HG03064 (cell line): ENCODE results near the gene SLIT3.
"Not testable (repeated sequence)": the region's sequence is repeated elsewhere in the genome, so short reads cannot be mapped to it uniquely, and the experiment has no call there.

Source experiments
- ATAC-seq: cut with Tn5 transposase; IDR thresholded peaks from one replicate; pipeline ENCODE4 v1.9.1; 2021; ENCODE audit warnings: low read depth; ENCODE audit not compliant: unreplicated experiment

SLIT3 gene

DNA sequence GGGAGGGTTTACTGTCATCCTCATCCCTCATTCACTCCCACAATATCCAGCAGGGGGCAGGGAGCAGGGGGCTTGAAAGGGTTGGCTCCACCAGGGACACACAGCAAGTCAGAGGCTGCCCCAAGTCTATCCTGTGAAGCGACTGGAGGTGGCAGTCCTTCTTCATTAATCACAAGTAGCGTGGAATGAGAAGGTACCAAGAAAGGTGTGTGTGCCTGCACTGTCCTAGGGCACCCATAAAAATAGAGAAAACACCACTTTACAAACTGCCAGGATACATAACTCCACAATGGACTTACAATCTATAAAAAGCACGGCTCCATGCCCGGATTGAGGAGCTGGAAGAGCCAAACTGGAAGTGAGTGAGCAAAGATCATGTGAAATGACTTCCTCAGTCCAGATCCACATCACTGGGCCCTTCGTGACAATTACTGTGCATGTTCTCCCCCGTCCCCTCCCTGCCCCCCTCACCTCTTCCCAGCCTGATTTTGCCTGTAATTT is 183.9 kb downstream of the SLIT3 start:
- ATAC-seq, result no peak

- no peak for ATAC-seq
Measured at GRCh38 chr5:169115461-169116124, 185.3 kb downstream of the SLIT3 start.

DNA sequence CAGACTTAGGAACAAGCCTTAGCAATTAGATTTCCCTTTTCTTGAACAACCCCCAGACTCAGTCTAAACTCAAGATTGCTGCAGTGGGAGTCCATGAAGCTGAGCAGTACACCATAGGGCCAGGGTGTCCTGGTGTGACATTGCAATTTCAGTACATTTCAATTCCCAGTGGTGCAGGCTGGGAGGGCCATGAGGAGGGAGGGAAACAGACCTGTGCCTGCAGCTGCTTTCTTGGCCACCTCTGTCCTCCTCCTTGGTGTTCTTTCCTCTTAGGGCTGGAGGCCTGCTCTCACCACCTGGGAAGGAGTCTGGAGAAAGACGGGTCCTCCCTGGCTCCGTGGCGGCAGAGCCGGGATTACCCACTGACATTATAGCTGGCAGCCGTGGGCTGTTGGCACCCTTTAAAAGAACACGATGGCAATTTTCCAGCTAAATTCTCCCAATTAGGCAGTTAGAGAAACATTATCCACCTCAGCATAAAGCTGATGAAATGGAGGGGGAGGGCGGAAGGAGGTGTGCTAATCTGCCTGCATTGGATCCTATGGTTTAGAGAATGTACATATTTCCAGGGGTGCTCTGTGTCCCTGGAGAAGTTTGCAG is 186.4 kb downstream of the SLIT3 start:
- no peak for ATAC-seq

DNA sequence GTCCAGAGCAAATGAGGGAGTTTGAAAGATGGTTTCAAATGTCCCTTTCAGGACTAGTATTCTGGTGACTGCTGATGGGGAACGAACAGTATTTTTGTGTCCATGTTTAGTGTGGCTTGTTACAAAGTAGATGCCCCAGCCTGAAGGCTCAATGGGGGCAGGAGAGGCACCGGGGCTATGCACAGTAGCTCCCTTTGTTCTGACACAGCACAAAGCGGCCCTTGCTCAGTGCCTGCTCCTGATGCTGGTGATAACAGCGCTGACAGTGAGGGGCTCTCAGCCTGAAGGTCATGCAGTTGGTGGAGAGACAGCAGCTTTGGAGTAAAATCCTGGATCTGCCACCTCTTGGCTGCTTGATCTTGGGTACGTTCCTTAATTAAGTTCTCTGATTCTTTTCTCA is 188.9 kb downstream of the SLIT3 start:
- ATAC-seq, result no peak

GRCh38 chr5:169106911-169107706 is 193.8 kb downstream of the SLIT3 start:
- ATAC-seq, result no peak

DNA sequence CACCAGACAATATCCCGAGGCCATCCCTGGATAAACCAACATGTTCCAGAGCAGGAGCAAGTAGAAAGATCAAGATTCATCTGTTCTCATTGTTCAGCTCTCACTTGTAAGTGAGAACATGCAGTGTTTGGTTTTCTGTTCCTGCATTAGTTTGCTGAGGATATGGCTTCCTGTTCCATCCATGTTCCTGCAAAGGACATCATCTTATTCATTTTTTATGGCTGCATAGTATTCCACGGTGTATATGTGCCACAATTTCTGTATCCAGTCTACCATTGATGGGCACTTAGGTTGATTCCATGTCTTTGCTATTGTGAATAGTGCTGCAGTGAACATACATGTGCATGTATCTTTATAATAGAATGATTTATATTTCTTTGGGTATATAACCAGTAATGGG is 195.4 kb downstream of the SLIT3 start:
- ATAC-seq, result not testable (repeated sequence)

GRCh38 chr5:169104937-169105494 is 195.9 kb downstream of the SLIT3 start:
- no peak for ATAC-seq

DNA sequence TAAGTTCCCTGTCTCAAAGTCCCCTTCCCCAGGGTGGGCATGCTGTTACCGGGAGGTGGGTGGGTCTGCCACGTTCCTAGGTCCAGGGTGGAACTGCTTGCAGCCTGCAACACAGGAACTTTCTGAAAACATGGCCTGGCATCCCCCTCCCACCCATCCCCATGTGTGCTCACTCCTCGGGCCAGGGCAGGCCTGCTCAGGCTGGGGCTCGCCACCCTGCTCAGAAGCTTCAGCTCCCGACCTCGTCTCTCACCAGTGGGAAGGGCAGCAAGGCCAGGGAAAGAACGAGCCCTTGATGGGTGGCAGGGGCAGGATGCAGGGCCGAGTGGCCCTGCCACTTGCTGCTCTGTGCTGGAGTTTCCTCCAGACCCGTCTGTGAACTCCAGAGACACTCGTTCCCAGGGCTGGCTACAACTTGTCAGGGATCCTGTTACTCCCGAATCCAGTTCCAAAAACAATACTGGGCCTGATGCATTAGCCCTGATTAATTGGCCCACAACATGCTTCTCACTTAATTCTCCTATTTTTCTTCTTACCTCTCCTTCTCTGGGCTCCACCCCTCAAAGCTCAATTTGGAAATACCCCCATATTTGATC is 197.3 kb downstream of the SLIT3 start:
- no peak for ATAC-seq

GRCh38 chr5:169101966-169102365 is 199.0 kb downstream of the SLIT3 start:
- ATAC-seq, result no peak

DNA sequence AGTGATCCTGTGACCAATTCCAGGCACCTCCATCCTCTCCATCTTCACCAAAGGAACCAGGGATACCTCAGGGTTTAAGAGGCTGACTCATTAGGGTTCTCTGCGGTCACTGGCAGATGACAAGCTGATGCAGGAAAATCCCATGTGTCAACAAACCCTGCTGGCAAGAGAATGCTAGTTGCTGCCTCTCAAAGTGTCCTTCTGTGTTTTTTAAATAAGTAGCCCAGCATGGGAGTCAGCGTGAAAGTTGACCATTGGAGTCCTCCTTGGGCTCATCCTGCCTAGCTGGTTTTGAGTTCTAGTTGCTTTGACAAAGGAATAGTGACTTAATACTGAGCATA is 200.2 kb downstream of the SLIT3 start:
- no peak for ATAC-seq

GRCh38 chr5:169099801-169100734 is 200.9 kb downstream of the SLIT3 start:
- ATAC-seq, result no peak

GRCh38 chr5:169098331-169099121 is 202.4 kb downstream of the SLIT3 start:
- ATAC-seq, result no peak

DNA sequence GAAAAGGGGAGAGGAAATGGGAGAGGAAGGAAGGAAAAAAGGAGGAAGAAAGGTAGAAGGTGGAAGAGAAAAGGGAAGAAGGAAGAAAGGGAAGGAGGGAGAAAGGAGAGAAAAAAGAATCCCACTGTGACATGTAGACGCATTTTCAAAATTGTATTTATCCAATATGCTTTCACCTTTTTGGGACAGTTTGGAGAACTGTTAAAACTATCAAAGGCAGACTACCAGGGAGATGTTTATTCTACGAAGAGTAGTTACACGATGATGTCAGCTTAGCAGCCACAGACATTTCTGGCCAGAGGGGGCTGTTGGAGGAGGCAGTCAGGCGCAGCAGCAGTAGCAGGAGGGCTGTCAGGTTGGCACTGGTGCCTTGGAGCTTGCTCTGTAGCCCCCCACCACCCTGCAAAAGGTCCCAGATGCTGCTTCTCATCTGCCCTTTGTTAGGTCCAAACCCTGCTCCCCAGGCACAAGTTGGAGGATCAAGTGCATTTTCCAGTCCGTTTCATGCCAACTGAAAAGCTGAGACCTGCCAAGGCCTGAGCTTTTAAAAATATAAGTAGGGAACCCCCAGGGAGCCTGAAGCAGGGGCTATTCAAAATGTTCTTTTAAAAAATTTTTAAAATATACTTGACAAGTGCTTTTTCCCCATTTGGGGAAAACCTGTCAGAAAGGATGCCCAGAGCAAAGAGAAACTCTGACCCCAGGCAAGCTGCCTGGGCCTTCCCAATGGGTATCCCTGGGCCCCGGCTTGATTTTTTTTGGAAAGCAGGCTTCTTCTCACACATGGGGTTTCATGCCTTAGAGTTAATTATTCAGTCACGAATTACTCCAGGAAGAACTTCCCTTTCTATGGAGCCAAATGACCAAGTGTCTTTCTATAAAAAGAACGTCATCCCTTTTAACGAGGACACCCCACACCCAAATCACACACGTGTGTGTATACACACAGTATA is 203.3 kb downstream of the SLIT3 start:
- no peak for ATAC-seq

DNA sequence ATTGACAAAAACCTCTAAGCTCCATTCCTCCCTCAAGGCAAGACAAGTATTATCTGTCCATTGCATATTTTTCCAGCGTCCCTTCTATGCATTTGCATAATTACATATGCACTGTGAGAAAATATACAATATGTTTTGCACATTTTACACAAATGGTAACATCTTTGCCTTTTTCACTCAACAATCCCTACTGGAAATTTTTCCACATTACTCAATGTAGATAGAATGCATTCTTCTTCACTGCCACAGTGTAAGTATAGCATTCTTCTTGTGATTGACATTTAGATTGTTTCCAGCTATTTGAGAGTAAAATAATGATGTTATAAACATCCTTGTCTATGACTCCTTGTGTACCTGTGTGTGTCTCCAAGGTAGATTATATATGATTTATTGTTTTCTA is 205.0 kb downstream of the SLIT3 start:
- ATAC-seq, result no peak

GRCh38 chr5:169095410-169095960 is 205.5 kb downstream of the SLIT3 start:
- no peak for ATAC-seq

- ATAC-seq, result no peak
Measured at GRCh38 chr5:169094586-169095409, 206.1 kb downstream of the SLIT3 start.
